Activated CD4-positive, alpha-beta T cell treated with anti-CD3 and anti-CD28 coated beads for 4 hours (primary cell): ENCODE data around the gene AFG1L.
"Not testable (repeated sequence)": the region's sequence is repeated elsewhere in the genome, so short reads cannot be mapped to it uniquely, and the experiment has no call there.

Experiments used
- DNase-seq, 2 donors: peaks; one replicate each; pipeline ENCODE4 v3.0.0-alpha.2; 2020

The AFG1L gene

DNA sequence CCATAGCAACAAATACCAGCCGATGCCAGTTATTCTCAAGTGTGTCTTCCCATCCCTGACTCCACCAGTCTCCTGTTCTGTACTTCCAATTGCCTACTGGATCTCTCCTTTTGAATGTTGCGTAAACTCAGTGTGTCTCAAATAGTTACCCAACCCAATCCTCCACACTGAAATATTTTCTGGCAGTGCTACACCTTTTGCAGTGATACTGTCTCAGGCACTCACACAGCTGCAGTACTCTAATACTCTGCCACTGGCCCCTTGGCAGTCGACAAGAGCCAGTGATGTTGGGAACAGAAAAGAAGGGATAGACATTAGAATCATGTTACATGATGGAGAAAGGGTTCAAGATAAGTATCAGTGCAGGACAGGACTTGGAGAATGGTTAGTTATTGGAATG is 234.0 kb downstream of the AFG1L start:
- DNase-seq: no peak

GRCh38 chr6:108531332-108531731 is 236.5 kb downstream of the AFG1L start:
- DNase-seq: no peak

DNA sequence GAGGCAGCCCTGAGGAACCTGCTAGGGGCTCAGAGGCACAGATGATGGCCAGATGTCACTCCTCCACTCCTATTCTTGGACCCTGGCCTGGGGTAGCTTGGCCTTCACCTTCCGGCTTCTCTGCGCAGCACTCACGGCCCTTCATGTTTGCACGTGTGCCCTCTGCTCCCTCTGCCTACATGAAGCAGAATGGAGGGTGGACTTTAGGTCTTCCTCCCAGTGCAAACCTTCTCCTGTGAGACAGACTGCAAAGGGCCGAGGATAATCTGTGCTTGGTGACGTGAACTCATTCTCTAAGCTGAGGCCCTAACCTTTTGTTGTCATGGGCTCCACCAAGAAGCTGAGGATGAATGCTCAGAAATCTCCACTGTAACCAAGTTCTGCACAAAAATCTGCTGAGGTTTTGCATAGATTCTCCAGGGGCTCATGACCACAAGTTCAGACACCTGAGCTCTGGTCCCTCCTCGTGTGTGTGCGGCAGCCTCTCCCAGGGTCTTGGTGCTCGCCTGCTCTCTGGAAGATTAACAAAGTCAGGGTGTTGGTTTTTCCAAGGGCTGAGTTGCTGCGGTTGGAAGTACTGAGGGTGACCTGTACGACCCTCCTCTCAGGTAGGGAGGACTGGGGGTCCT is 240.4 kb downstream of the AFG1L start:
- DNase-seq: no peak

DNA sequence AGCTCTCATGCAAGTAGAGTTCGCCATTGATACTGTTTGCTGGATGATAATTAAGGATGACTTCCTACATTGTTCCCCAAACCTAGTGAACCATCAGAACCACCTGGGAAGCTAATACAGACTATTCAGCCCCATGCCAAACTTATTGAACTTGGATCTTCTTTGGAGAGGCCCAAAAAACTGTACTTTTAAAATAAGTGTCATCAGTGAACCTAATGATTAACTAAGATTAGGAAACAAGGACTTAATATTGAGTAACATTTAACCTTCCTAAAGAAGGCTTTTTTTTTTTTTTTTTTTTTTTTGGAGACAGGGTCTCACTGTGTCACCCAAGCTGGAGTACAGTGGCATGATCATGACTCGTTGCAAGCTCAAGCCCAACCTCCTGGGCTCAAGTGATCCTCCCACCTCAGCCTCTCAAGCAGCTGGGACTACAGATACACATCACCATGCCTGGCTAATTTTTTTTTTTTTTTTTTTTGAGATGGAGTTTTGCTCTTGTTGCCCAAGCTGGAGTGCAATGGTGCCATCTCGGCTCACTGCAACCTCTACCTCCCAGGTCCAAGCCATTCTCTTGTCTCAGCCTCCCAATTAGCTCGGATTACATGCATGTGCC is 241.2 kb downstream of the AFG1L start:
- DNase-seq: not testable (repeated sequence)

- DNase-seq: peak; percentile 66 to 69
Measured at GRCh38 chr6:108541843-108542759, 247.2 kb downstream of the AFG1L start.

DNA sequence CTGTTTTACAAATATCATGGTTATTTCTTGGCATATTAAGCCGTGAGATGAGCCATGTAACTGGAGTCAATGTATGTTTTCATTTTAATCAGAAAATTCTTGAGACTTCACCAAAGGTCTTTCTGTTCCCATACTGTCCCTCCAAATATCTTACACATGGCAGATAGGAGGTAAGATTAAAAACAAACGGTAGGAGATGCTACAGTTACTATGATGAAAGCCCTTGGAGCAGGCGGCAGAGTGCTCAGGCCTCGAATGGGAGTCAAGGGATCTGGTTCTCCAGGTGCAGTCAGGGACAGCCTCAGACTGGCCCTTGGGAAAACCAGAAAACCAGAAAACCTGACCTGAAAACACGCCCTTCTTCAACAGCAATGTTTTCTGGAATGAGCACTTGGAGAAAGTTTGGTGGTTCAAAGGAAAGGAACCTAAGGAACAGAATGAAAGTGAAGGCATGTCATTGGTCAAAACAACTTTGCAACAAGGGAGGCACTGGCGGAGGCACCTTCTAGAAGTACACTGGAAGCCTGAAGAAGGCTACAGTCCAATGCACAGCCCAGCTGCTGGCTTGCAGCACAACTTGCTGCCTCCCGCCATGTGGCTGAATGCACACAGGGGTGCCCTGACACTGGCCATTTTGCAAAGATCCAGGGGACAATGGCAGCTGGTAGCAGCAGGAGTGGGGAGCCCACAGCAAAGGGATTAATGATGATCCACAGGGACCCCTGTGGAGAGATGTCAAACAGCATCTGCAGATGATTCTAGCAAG is 248.5 kb downstream of the AFG1L start:
- DNase-seq: no peak

DNA sequence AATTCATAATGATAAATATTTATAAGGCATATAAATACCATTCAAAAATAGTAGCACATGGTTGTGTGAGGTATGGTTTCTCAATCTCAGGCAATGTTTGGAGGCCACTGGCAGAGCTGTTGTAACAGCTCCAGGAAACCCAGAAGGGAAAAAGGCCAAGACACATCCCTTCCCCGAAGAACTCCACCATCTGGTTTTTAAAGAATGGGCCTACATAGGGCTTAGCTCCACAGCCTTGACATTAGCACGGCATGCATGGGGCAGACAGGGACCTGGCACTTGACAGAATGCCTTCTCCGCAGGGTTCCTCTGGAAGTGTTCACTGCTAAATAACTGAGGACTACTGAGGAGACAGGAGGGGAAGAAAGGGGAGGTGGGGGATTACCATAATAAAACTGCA is 249.8 kb downstream of the AFG1L start:
- no peak for DNase-seq

- no peak for DNase-seq
Measured at GRCh38 chr6:108546079-108547049, 251.5 kb downstream of the AFG1L start.

GRCh38 chr6:108549241-108549640 is 254.4 kb downstream of the AFG1L start:
- DNase-seq: no peak

DNA sequence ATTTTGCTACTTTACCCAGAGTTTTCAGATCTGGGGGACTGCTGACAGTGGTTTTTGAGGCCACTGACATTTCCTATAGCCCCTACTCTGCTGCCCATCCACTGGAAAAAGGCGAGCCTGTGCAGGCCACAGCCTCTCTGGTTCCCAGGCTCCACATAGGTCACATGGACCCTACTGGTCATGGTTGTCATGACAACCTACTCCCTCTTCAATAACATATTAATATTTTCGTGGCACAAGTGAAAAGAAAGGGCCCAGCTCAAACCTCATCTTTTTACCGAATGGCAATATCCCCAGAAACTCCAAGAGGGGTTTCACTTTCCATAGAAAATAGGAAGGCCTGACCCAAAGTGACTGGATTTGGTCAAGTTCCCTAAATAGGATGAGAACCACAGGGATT is 254.9 kb downstream of the AFG1L start:
- no peak for DNase-seq

- no peak for DNase-seq
Measured at GRCh38 chr6:108550256-108550655, 255.4 kb downstream of the AFG1L start.

DNA sequence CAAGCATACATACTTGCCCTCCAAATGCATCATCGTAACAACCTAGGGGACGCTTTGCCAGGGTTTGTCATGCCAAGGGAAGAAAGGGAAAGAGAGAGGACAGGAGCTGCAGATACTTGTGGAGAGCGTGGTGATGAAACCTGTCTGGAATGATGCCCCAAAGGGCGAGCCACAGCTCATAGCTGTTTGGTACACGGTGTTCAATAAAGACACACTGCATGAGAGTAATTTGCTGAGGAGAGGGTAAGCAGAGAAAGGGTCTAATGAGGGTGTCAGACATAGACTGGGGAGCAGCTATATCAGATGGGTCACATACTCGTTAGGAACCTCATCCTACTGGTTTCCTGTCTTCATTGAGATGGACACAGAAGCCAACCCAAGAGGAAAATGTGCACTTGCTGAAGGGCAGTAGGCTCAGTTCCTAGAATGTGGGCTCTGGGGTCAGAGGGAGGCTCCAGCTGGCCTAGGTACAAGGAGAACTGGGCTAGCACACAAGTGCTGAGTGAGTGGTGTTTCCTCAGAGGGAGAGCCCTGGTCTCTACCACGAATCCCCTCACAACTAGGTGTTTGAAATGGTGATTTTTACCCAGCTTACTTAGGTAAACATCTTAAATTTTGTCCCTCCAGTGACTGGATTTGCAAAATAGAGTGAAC is 260.7 kb downstream of the AFG1L start:
- DNase-seq: no peak

DNA sequence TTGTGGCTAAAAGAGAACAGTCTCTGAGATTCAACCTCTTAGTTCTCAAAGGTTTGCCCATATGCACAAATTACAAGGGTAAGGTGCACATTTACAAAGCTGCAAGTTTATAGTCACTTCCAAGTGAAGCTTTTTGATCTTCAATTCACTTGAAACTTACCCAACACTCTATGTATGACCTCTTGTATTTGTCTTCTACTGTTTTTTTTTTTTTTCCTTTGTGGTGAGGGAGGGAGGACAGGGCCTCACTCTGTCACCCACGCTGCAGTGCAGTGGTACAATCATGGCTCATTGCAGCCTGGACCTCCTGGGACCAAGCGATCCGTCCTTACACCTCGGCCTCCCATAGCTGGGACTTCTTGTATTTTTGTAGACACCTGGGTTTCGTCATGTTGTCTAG is 261.4 kb downstream of the AFG1L start:
- no peak for DNase-seq

- DNase-seq: no peak
Measured at GRCh38 chr6:108556866-108557493, 262.1 kb downstream of the AFG1L start.

DNA sequence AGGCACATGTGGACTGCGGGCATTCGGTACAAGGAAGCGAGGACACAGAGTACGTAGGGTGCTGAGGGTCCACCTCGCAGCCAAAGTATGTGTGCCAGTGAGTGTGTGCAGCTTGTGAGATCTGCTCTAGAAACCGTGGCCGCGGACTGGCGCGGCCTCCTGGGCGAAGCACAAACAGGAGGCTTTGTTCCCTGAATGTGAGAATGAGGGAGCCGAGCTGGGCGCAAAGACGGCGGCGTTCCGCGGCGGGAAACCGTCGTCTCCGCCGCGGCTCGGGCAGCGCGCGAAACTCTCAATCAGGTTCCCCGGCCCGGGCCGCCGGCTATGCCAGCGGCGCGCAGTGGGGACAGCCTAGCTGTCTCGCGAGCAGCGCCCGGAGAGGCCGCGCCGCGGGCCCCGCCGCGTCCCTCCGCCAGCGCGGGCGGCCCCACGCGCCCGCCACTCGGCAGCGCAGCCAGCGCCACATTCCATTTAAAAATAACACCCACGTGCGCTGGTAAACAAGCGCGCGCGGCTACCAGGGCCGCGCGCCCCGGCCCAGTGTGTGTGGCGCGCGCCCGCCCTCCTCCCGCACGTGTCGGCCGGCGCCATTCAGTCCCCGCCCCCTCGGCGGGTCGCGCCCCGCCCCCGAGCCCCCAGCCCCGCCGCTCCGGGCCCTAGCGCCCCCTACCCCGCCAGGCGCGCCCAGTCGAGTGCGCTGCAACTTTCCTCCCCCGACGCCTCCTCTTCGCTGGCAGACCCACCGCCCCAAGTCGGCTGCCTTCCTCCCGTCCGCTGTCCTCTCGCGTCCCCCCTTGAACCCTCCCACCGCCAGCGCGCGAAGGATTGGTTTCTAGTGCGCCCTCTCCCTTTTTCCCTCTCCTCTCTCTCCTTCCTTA is 262.9 kb downstream of the AFG1L start:
- DNase-seq: peak; percentile 77 to 85

GRCh38 chr6:108558372-108559096 is 263.7 kb downstream of the AFG1L start:
- peak; percentile 95 to 97 for DNase-seq

DNA sequence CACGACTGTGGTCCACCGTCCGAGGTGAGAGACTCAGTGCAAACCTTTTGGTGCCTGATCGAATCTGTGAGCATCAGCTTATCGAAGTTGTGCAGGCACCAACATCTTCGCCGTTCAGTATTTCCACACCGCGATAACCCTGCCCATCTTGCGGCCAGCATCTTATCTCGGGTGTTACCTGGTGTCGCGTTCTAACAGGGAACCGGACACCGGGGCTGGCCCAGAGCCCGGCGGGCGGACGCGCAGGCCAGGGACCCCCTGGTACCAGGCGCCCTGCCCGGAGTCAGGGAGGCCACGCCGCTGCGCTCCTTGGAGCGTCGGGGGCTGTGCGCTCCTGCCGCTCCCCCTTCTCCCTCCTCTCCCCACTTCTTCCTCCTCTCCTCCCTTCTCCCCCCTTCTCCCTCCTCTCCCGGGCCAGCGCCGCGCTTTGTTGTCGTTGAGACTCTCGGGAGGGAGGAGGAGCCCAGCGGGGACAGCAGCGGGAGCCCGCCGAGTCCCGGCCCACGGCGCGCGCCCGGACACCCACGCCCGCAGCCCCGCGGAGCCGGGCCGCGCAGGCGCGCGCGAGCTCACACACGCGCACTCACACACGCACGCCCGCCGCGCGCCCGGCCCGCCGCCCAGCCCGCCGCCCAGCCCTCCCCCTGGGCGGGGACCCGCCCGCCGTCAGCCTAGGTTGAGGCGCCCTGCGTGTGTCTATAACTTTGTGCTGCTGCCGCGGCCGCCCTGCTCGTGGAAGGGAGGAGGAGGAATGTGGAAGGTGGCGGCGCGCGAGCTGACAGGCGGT is 264.4 kb downstream of the AFG1L start:
- DNase-seq: peak; percentile 85 to 91

DNA sequence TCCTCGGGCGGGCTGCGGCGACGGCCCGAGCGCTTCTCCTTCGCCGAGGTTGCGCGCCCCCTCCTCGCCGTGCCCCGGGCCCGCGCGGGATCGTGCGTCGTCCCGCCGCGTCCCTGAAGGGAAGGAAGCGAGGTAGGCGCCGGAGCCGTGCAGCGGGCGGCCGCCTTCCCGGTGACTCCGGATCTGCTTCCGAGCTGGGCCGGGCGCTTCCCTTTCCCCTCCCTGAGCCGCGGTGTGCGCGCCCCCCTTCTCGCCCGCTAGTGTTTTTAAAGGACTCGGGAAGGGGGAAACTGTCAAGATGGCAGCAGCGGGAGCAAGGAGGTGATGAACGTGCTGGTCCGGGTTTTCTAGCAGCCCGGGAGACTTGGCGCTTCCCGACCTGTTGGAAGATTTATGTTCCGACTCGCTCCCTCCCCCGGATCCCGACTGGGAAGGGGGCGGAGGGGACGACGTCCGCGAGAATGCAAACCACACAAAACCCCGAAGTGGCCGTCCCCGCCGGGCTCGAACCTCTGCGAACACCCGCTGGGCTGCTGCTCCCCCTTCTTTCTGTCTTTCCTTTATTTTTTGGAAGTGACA is 265.1 kb downstream of the AFG1L start:
- DNase-seq: no peak
